GM23338 (cell line): ENCODE measurements around the gene VWDE.

Experiments used
- CREB1 ChIP-seq: fragments of 250-450 bp; sonication (Bioruptor Pico); IDR thresholded peaks from 2 replicates; pipeline ENCODE4 v1.5.0; 2020; ENCODE audit warnings: low read depth, mild to moderate bottlenecking, moderate library complexity
- CTCF ChIP-seq, 2 experiments: fragments of 200-600 bp in 1 of 2; sonication (generic) in 1 of 2; conservative IDR thresholded peaks; 2 replicates each; pipeline versions ENCODE4 v1.5.1 to v1.6.1; 2016 to 2017; ENCODE audit warnings: antibody characterized with exemption in 2 of 2, low read depth in 2 of 2, mild to moderate bottlenecking in 2 of 2, moderate library complexity in 1 of 2
- ETS1 ChIP-seq: IDR thresholded peaks from 2 replicates; pipeline ENCODE4 v1.6.1; 2016; ENCODE audit warnings: antibody characterized with exemption
- EZH2 ChIP-seq: fragments of 200-600 bp; sonication (generic); IDR thresholded peaks from one replicate; pipeline ENCODE4 v1.8.0; 2017; ENCODE audit warnings: antibody characterized with exemption, mild to moderate bottlenecking, low read depth; ENCODE audit not compliant: unreplicated experiment
- EZH2phosphoT487 ChIP-seq: fragments of 200-600 bp; sonication (generic); IDR thresholded peaks from one replicate; pipeline ENCODE4 v1.8.1; 2018; ENCODE audit warnings: antibody characterized with exemption; ENCODE audit not compliant: unreplicated experiment
- JUNB ChIP-seq: IDR thresholded peaks from one replicate; pipeline ENCODE4 v1.6.1; 2016; ENCODE audit warnings: antibody characterized with exemption; ENCODE audit not compliant: unreplicated experiment
- NANOG ChIP-seq: IDR thresholded peaks from 2 replicates; pipeline ENCODE4 v1.6.1; 2016; ENCODE audit warnings: antibody characterized with exemption, borderline replicate concordance
- POLR2AphosphoS5 ChIP-seq: IDR thresholded peaks from 2 replicates; pipeline ENCODE4 v1.6.1; 2016; ENCODE audit warnings: antibody characterized with exemption, low read depth
- REST ChIP-seq: IDR thresholded peaks from one replicate; pipeline ENCODE4 v1.6.1; 2018; ENCODE audit warnings: antibody characterized with exemption; ENCODE audit not compliant: unreplicated experiment
- STAT1 ChIP-seq: IDR thresholded peaks from one replicate; pipeline ENCODE4 v1.6.1; 2016; ENCODE audit warnings: antibody characterized with exemption; ENCODE audit not compliant: unreplicated experiment
- ZNF114 ChIP-seq: fragments of 250-450 bp; sonication (Bioruptor Pico); IDR thresholded peaks from 2 replicates; pipeline ENCODE4 v1.5.0; 2020; ENCODE audit warnings: mild to moderate bottlenecking, moderate library complexity
- ZNF331 ChIP-seq: fragments of 250-450 bp; sonication (Bioruptor Pico); IDR thresholded peaks from 2 replicates; pipeline ENCODE4 v1.5.0; 2020; ENCODE audit warnings: low read depth, mild to moderate bottlenecking, moderate library complexity
- ZNF462 ChIP-seq: fragments of 250-450 bp; sonication (Bioruptor Pico); IDR thresholded peaks from 2 replicates; pipeline ENCODE4 v1.5.0; 2020; ENCODE audit warnings: mild to moderate bottlenecking, moderate library complexity

GRCh38 chr7:12436896-12437535, 33.4 kb upstream of the VWDE start:
- TF ChIP-seq CTCF (conservative IDR thresholded peaks at IDR 0.05; ENCODE audit: low read depth in 2 of 2), result peak; percentile 54 to 77
- no peak for TF ChIP-seq EZH2phosphoT487
- TF ChIP-seq POLR2AphosphoS5, result no peak
- TF ChIP-seq EZH2, result no peak
- TF ChIP-seq REST, result no peak
- TF ChIP-seq JUNB, result no peak
- TF ChIP-seq ETS1, result no peak
- TF ChIP-seq ZNF331 (CRISPR knock-in tag), result no peak
- no peak for TF ChIP-seq ZNF462 (CRISPR knock-in tag)
- TF ChIP-seq NANOG, result no peak
- TF ChIP-seq CREB1 (CRISPR knock-in tag), result no peak
- no peak for TF ChIP-seq STAT1
- TF ChIP-seq ZNF114 (CRISPR knock-in tag), result no peak
